B cell (primary cell): ENCODE measurements around the gene CHCHD3. TPM values are rescaled to one million over a fixed set of nuclear protein-coding genes. Genes with fewer than 3 reads are reported as not detected.

ENCODE experiments used
- ATAC-seq: fragments of 200-7000 bp; cut with Tn5 transposase; one replicate; pipeline ENCODE4 v1.10.0; 2021; ENCODE audit warnings: low read depth, mild to moderate bottlenecking, moderate number of reproducible peaks, moderate library complexity
- CTCF ChIA-PET: fragments of 350-600 bp; sonication (Branson Sonifier 250); formaldehyde crosslinking; loops from one replicate; lab custom pipeline; 2021; ENCODE audit warnings: antibody characterized with exemption, inconsistent platforms; lab: Charles Lee
- POLR2A ChIA-PET: fragments of 350-600 bp; sonication (Branson Sonifier 250); formaldehyde crosslinking; loops from one replicate; lab custom pipeline; 2021; ENCODE audit warnings: antibody characterized with exemption; lab: Charles Lee
- DNase-seq: peaks from one replicate; pipeline ENCODE4 v3.0.0; 2013
- H2AFZ ChIP-seq: 2 replicates; pipeline ENCODE4 v1.6.1; 2012; ENCODE audit warnings: mild to moderate bottlenecking, low read depth, low read length; ENCODE audit not compliant: insufficient read depth, poor library complexity, severe bottlenecking
- H3K27ac ChIP-seq, 2 donors: 1 replicate in 1 of 2; 2 replicates in 1 of 2; pipeline ENCODE4 v1.5.1; 2012 to 2013; ENCODE audit warnings: low read length in 2 of 2, mild to moderate bottlenecking in 2 of 2, moderate library complexity in 1 of 2
- H3K27me3 ChIP-seq, 4 experiments: fragments of 200-600 bp in 1 of 4; sonication (generic) in 1 of 4; replicated peaks in 1 of 4; 1 replicate in 2 of 4; 2 replicates in 2 of 4; pipeline versions ENCODE4 v1.6.1 to v1.7.0; 2013 to 2016; ENCODE audit warnings: low read length in 3 of 4, mild to moderate bottlenecking in 2 of 4, mixed read lengths in 1 of 4, moderate library complexity in 1 of 4; ENCODE audit not compliant: insufficient read depth in 4 of 4, control insufficient read depth in 3 of 4; ENCODE audit errors: control extremely low read depth in 1 of 4
- H3K36me3 ChIP-seq, 2 experiments: replicated peaks in 1 of 2; 1 replicate in 1 of 2; 2 replicates in 1 of 2; pipeline versions ENCODE4 v1.6.1 to v1.7.1; 2013; ENCODE audit warnings: low read length in 1 of 2; ENCODE audit not compliant: insufficient read depth in 2 of 2, control insufficient read depth in 1 of 2; ENCODE audit errors: control extremely low read depth in 1 of 2, extremely low read depth in 1 of 2
- H3K4me1 ChIP-seq, 2 donors: fragments of 200-600 bp in 1 of 2; sonication (generic) in 1 of 2; 1 replicate in 1 of 2; 2 replicates in 1 of 2; pipeline versions ENCODE4 v1.5.1 to v1.6.1; 2013 to 2017; ENCODE audit warnings: low read length in 2 of 2; ENCODE audit not compliant: control insufficient read depth in 2 of 2, insufficient read depth in 2 of 2
- H3K4me2 ChIP-seq: replicated peaks from 2 replicates; pipeline ENCODE3; 2012; ENCODE audit warnings: mild to moderate bottlenecking, low read depth, low read length; ENCODE audit not compliant: poor library complexity, severe bottlenecking
- H3K4me3 ChIP-seq, 5 experiments: fragments of 200-600 bp in 1 of 5; sonication (generic) in 1 of 5; 1 replicate in 3 of 5; 2 replicates in 2 of 5; pipeline versions ENCODE4 v1.5.1 to v1.7.0; 2011 to 2016; ENCODE audit warnings: low read length in 4 of 5, mild to moderate bottlenecking in 4 of 5, low read depth in 2 of 5, control low read depth in 1 of 5, moderate library complexity in 1 of 5; ENCODE audit not compliant: insufficient read depth in 1 of 5; ENCODE audit errors: control extremely low read depth in 1 of 5, extremely low read depth in 1 of 5
- H3K79me2 ChIP-seq: fragments of 200-600 bp; sonication (generic); one replicate; pipeline ENCODE4 v1.6.0; 2016; ENCODE audit warnings: low read length; ENCODE audit not compliant: control insufficient read depth, insufficient read depth
- H3K9ac ChIP-seq: fragments of 200-600 bp; sonication (generic); 2 replicates; pipeline ENCODE4 v1.6.1; 2017; ENCODE audit warnings: mild to moderate bottlenecking, low read length, moderate library complexity
- H3K9me3 ChIP-seq, 3 donors: one replicate each; pipeline versions ENCODE4 v1.6.1 to v1.7.1; 2013; ENCODE audit warnings: low read length in 2 of 3; ENCODE audit not compliant: control insufficient read depth in 2 of 3, insufficient read depth in 1 of 3; ENCODE audit errors: control extremely low read depth in 1 of 3
- H4K20me1 ChIP-seq: 2 replicates; pipeline ENCODE4 v1.6.0; 2012; ENCODE audit warnings: mild to moderate bottlenecking, low read length; ENCODE audit not compliant: insufficient read depth, control insufficient read depth, poor library complexity, severe bottlenecking
- H3K27ac Mint-ChIP-seq: one replicate; pipeline ENCODE4 v1.8.0; 2021; ENCODE audit warnings: mixed read lengths
- H3K27me3 Mint-ChIP-seq: one replicate; pipeline ENCODE4 v1.8.0; 2021; ENCODE audit warnings: mixed read lengths
- H3K4me1 Mint-ChIP-seq: one replicate; pipeline ENCODE4 v1.8.0; 2021; ENCODE audit warnings: mixed read lengths
- H3K4me3 Mint-ChIP-seq: one replicate; pipeline ENCODE4 v1.8.0; 2021; ENCODE audit warnings: mixed read lengths
- H3K9me3 Mint-ChIP-seq: one replicate; pipeline ENCODE4 v1.8.0; 2022; ENCODE audit warnings: mixed read lengths; ENCODE audit not compliant: insufficient read depth
- CTCF ChIP-seq: fragments of 200-600 bp; IDR thresholded peaks from one replicate; pipeline ENCODE4 v1.8.0; 2022; ENCODE audit warnings: antibody characterized with exemption, mild to moderate bottlenecking
- EZH2 ChIP-seq: IDR thresholded peaks from 2 replicates; pipeline ENCODE4 v1.6.1; 2012; ENCODE audit warnings: borderline replicate concordance, low read depth, mild to moderate bottlenecking, moderate library complexity, low read length; ENCODE audit not compliant: insufficient read depth, poor library complexity, severe bottlenecking
- WGBS: methylation state at CpG from one replicate; pipeline ENCODE4 v1.1.5; 2013; ENCODE audit warnings: missing lambda C conversion rate; ENCODE audit not compliant: insufficient coverage; 5-methylcytosine and 5-hydroxymethylcytosine counted together
- intact Hi-C: fragments of 100-400 bp; cut with micrococcal nuclease; formaldehyde crosslinking; loops from one replicate; pipeline ENCODE4 v1.10.0; 2022
- polyA plus RNA-seq: library from polyadenylated mRNA; depleted of rRNA; stranded (reverse); fragments of >200 nt; gene quantifications from 2 replicates; pipeline ENCODE4 v1.2.3, GENCODE V29; 2012
- total RNA-seq, 2 donors: library from RNA; stranded (reverse); fragments of 120-200 nt in 1 of 2; gene quantifications; 1 replicate in 1 of 2; 2 replicates in 1 of 2; pipeline versions ENCODE4 v1.2.3 to v1.2.4, GENCODE V29; 2013 to 2022

CHCHD3 gene
- total and polyA plus RNA-seq, 2 donors (not counting 1 experiment from before 2014, with no cell fraction given), result 20.1 to 38.4 TPM

GRCh38 chr7:133051066-133051465 lies 30.8 kb downstream of the CHCHD3 start:
- Mint-ChIP-seq H3K27me3 (no peaks in the 10 kb centered on the region), H3K4me1 (peaks cover 26% of the 10 kb centered on the region), H3K4me3 (no peak overlapping the region), H3K9me3 (no peaks in the 10 kb centered on the region), H3K27ac (no peak overlapping the region)
- no peak overlapping the region for H2AFZ ChIP-seq
- intact Hi-C loops, result no loop called here
- H3K79me2 ChIP-seq, result peaks cover 70% of the 10 kb centered on the region
- TF ChIP-seq CTCF, result peak; percentile 16
- no peak for TF ChIP-seq EZH2
- POLR2A ChIA-PET, result no interaction called here
- H3K4me1 ChIP-seq, result peaks cover 4% of the 10 kb centered on the region in 2 donors
- DNase-seq (peak; percentile 11), ATAC-seq (no peak)
- H3K27ac ChIP-seq, result no peak overlapping the region
- H3K36me3 ChIP-seq, result peaks cover 1 to 3% of the 10 kb centered on the region in 2 experiments
- H3K27me3 ChIP-seq, result no peaks in the 10 kb centered on the region
- H3K9me3 ChIP-seq, result no peaks in the 10 kb centered on the region
- H3K4me3 ChIP-seq, result no peak overlapping the region
- peak overlapping the region; percentile 2 for H3K4me2 ChIP-seq
- no peak overlapping the region for H3K9ac ChIP-seq
- H4K20me1 ChIP-seq, result peaks cover 9% of the 10 kb centered on the region
- CTCF ChIA-PET, result interaction anchor here (1.2 kb wide), 1 partner anchor 23 kb away, joined by 4 read pairs; no protein-coding TSS in a partner anchor
- 14% methylated on average over 2 of the region's 2 CpGs for WGBS

- no peaks in the 10 kb centered on the region for H3K9me3 Mint-ChIP-seq
- Histone ChIP-seq H2AFZ (no peak overlapping the region), H3K4me3 (no peak overlapping the region), H3K79me2 (peaks cover 70% of the 10 kb centered on the region), H3K4me1 (peaks cover 4% of the 10 kb centered on the region in 2 donors), H3K9me3 (no peaks in the 10 kb centered on the region), H3K9ac (no peak overlapping the region), H4K20me1 (peaks cover 9% of the 10 kb centered on the region), H3K36me3 (peaks cover 0 to 3% of the 10 kb centered on the region in 2 experiments), H3K27ac (no peak overlapping the region), H3K27me3 (no peaks in the 10 kb centered on the region), H3K4me2 (no peak overlapping the region)
- DNase-seq (no peak), ATAC-seq (no peak)
- H3K27ac Mint-ChIP-seq, result no peak overlapping the region
- TF ChIP-seq CTCF, result no peak
- no peak for TF ChIP-seq EZH2
- no peak overlapping the region for H3K4me3 Mint-ChIP-seq
- CTCF ChIA-PET, result interaction anchor here (1.2 kb wide), 1 partner anchor 23 kb away, joined by 4 read pairs; no protein-coding TSS in a partner anchor
- H3K4me1 Mint-ChIP-seq, result peaks cover 25% of the 10 kb centered on the region
- POLR2A ChIA-PET, result no interaction called here
- 94% methylated on average over 4 of the region's 5 CpGs for WGBS
- no peaks in the 10 kb centered on the region for H3K27me3 Mint-ChIP-seq
- intact Hi-C loops, result no loop called here
Measured at GRCh38 chr7:133050200-133050995, 31.5 kb downstream of the CHCHD3 start.
